OCI-LY1 (cell line): ENCODE measurements around the gene ITIH5.
"Not testable (repeated sequence)": the region's sequence is repeated elsewhere in the genome, so short reads cannot be mapped to it uniquely, and the experiment has no call there.

Experiments used
- H2AFZ ChIP-seq: fragments of 200-600 bp; sonication (generic), shearing (Covaris generic); 2 replicates; pipeline ENCODE4 v1.6.0; 2014; ENCODE audit warnings: antibody characterized with exemption, mild to moderate bottlenecking, low read length
- H3F3A ChIP-seq: fragments of 200-600 bp; sonication (generic), shearing (Covaris generic); 2 replicates; pipeline ENCODE4 v1.6.0; 2014; ENCODE audit warnings: mild to moderate bottlenecking, antibody characterized with exemption, low read length, moderate library complexity; ENCODE audit not compliant: insufficient read depth
- H3K27ac ChIP-seq: fragments of 200-600 bp; sonication (generic); 2 replicates; pipeline ENCODE4 v1.5.1; 2014; ENCODE audit warnings: low read length, mixed run types, mild to moderate bottlenecking, low read depth; ENCODE audit not compliant: poor library complexity, severe bottlenecking
- H3K27me3 ChIP-seq: fragments of 200-600 bp; sonication (generic); 2 replicates; pipeline ENCODE4 v1.6.0; 2014; ENCODE audit warnings: antibody characterized with exemption, mild to moderate bottlenecking, low read length, moderate library complexity; ENCODE audit not compliant: insufficient read depth
- H3K36me3 ChIP-seq: fragments of 200-600 bp; sonication (generic); 2 replicates; pipeline ENCODE4 v1.6.1; 2014; ENCODE audit warnings: mild to moderate bottlenecking, antibody characterized with exemption, low read length, moderate library complexity, mixed read lengths; ENCODE audit not compliant: insufficient read depth
- H3K4me1 ChIP-seq: fragments of 200-600 bp; sonication (generic); 2 replicates; pipeline ENCODE4 v1.5.1; 2014; ENCODE audit warnings: mild to moderate bottlenecking, low read length, moderate library complexity; ENCODE audit not compliant: insufficient read depth, severe bottlenecking
- H3K4me2 ChIP-seq: fragments of 200-600 bp; sonication (generic), shearing (Covaris generic); 2 replicates; pipeline ENCODE4 v1.6.1; 2014; ENCODE audit warnings: low read length
- H3K4me3 ChIP-seq: fragments of 200-600 bp; sonication (generic); 2 replicates; pipeline ENCODE4 v1.5.1; 2014; ENCODE audit warnings: low read length, low read depth, mild to moderate bottlenecking, mixed read lengths; ENCODE audit not compliant: poor library complexity, severe bottlenecking
- H3K79me2 ChIP-seq: fragments of 200-600 bp; shearing (Covaris generic); 2 replicates; pipeline ENCODE4 v1.6.1; 2016; ENCODE audit warnings: mixed run types, low read length, mixed read lengths; ENCODE audit not compliant: insufficient read depth
- H3K9ac ChIP-seq: fragments of 200-600 bp; sonication (generic), shearing (Covaris generic); 2 replicates; pipeline ENCODE4 v1.6.1; 2014; ENCODE audit warnings: mild to moderate bottlenecking, low read length, mixed read lengths
- H3K9me2 ChIP-seq: fragments of 200-600 bp; sonication (generic), shearing (Covaris generic); 2 replicates; pipeline ENCODE4 v1.6.1; 2014; ENCODE audit warnings: low read depth, mild to moderate bottlenecking, low read length, mixed read lengths
- H3K9me3 ChIP-seq: fragments of 200-600 bp; shearing (Covaris generic); 2 replicates; pipeline ENCODE4 v1.6.1; 2014; ENCODE audit warnings: low read length, mixed read lengths
- H4K20me1 ChIP-seq: fragments of 200-600 bp; sonication (generic), shearing (Covaris generic); 2 replicates; pipeline ENCODE4 v1.6.0; 2016; ENCODE audit warnings: mild to moderate bottlenecking, low read length; ENCODE audit not compliant: insufficient read depth
- CTCF ChIP-seq: fragments of 200-600 bp; sonication (generic), shearing (Covaris generic); IDR thresholded peaks from 2 replicates; pipeline ENCODE4 v1.5.1; 2017; ENCODE audit warnings: mild to moderate bottlenecking, antibody characterized with exemption, low read length, moderate library complexity, mixed read lengths
- EZH2 ChIP-seq: fragments of 200-600 bp; sonication (generic), shearing (Covaris generic); IDR thresholded peaks from 2 replicates; pipeline ENCODE4 v1.8.0; 2017; ENCODE audit warnings: borderline replicate concordance, mixed run types, mild to moderate bottlenecking, antibody characterized with exemption, low read length, moderate library complexity, mixed read lengths

ITIH5 gene

GRCh38 chr10:7659560-7659959, 7.2 kb downstream of the ITIH5 start:
- Histone ChIP-seq H3K36me3 (no peaks in the 10 kb centered on the region), H3K9me3 (no peaks in the 10 kb centered on the region), H3K4me1 (no peaks in the 10 kb centered on the region), H2AFZ (no peak overlapping the region), H4K20me1 (no peaks in the 10 kb centered on the region), H3K4me3 (no peak overlapping the region), H3F3A (no peaks in the 10 kb centered on the region), H3K79me2 (no peaks in the 10 kb centered on the region), H3K27ac (no peak overlapping the region), H3K9me2 (no peaks in the 10 kb centered on the region), H3K9ac (no peak overlapping the region), H3K4me2 (no peak overlapping the region), H3K27me3 (no peaks in the 10 kb centered on the region)
- no peak for TF ChIP-seq EZH2
- no peak for TF ChIP-seq CTCF

DNA sequence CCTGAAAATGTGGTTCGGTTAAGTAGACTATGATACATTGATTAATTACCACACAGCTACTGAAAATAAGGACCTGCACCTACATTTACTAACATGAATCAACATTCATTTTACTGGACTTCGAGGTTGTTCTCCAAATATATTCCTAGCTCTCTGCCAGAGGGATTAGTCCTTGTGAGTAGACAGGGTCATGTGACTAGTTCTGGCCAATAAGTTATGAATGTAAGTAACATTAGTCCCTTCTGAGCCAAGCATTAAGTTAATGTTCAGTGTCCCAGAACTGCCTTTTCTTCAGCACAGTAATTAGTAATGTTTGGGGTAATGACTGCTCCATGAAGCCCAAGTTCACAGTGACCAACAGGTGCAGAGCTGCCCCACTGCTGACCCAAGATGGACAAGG, 9.2 kb downstream of the ITIH5 start:
- no peaks in the 10 kb centered on the region for H3K36me3 ChIP-seq
- no peaks in the 10 kb centered on the region for H4K20me1 ChIP-seq
- no peak overlapping the region for H2AFZ ChIP-seq
- no peaks in the 10 kb centered on the region for H3F3A ChIP-seq
- H3K4me3 ChIP-seq: no peak overlapping the region
- no peaks in the 10 kb centered on the region for H3K9me3 ChIP-seq
- TF ChIP-seq EZH2: no peak
- no peak for TF ChIP-seq CTCF
- H3K79me2 ChIP-seq: no peaks in the 10 kb centered on the region
- no peaks in the 10 kb centered on the region for H3K27me3 ChIP-seq
- no peak overlapping the region for H3K27ac ChIP-seq
- H3K9ac ChIP-seq: no peak overlapping the region
- H3K4me2 ChIP-seq: no peak overlapping the region
- no peaks in the 10 kb centered on the region for H3K4me1 ChIP-seq
- no peaks in the 10 kb centered on the region for H3K9me2 ChIP-seq

DNA sequence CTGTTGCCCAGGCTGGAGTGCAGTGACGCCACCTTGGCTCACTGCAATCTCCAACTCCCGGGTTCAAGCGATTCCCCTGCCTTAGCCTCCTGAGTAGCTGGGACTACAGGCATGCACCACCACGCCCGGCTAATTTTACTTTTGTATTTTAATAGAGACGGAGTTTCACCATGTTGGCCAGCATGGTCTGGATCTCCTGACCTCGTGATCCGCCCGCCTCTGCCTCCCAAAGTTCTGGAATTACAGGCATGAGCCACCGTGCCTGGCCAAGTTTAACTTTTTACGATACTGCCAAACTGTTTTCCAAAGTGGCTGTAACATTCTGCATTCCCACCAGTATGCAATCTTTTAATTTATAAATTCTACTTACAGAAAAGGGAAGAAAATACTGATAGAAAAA, 9.7 kb downstream of the ITIH5 start:
- not testable (repeated sequence) for H3K9ac ChIP-seq, H2AFZ ChIP-seq, H3K4me3 ChIP-seq, H3K27me3 ChIP-seq, H3K4me1 ChIP-seq, H3F3A ChIP-seq, H3K9me3 ChIP-seq, H3K9me2 ChIP-seq, H4K20me1 ChIP-seq, H3K4me2 ChIP-seq, H3K79me2 ChIP-seq, H3K36me3 ChIP-seq, H3K27ac ChIP-seq

GRCh38 chr10:7651853-7652470, 14.8 kb downstream of the ITIH5 start:
- no peak for TF ChIP-seq CTCF
- no peak for TF ChIP-seq EZH2
- Histone ChIP-seq H3K4me2 (no peak overlapping the region), H3K9ac (no peak overlapping the region), H4K20me1 (no peaks in the 10 kb centered on the region), H3K4me3 (no peak overlapping the region), H2AFZ (no peak overlapping the region), H3K4me1 (no peaks in the 10 kb centered on the region), H3K9me2 (no peaks in the 10 kb centered on the region), H3K9me3 (no peaks in the 10 kb centered on the region), H3K27me3 (no peaks in the 10 kb centered on the region), H3K79me2 (no peaks in the 10 kb centered on the region), H3F3A (no peaks in the 10 kb centered on the region), H3K27ac (no peak overlapping the region), H3K36me3 (no peaks in the 10 kb centered on the region)
